Measurements from ENCODE around the gene SUV39H1.
A peak's percentile ranks its signal among the peaks of the same experiment; 100 is the strongest.
"Not testable (repeated sequence)": the region's sequence is repeated elsewhere in the genome, so short reads cannot be mapped to it uniquely, and the experiment has no call there.

The SUV39H1 gene

DNA sequence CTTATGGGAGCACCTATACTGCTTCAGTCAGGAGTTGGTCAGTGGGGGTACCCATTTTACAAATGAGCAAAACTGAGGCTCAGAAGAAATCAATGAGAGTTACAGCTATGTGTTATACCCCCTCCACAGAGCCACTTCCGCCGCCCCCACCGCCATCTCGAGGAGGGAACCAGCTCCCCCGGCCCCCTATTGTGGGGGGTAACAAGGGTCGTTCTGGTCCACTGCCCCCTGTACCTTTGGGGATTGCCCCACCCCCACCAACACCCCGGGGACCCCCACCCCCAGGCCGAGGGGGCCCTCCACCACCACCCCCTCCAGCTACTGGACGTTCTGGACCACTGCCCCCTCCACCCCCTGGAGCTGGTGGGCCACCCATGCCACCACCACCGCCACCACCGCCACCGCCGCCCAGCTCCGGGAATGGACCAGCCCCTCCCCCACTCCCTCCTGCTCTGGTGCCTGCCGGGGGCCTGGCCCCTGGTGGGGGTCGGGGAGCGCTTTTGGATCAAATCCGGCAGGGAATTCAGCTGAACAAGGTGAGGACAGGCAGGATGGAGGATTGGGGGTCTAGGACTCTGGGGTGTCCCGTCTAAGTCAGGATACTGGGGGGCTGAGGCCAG is 7.9 kb upstream of the SUV39H1 start:
- no peak for DNase-seq

DNA sequence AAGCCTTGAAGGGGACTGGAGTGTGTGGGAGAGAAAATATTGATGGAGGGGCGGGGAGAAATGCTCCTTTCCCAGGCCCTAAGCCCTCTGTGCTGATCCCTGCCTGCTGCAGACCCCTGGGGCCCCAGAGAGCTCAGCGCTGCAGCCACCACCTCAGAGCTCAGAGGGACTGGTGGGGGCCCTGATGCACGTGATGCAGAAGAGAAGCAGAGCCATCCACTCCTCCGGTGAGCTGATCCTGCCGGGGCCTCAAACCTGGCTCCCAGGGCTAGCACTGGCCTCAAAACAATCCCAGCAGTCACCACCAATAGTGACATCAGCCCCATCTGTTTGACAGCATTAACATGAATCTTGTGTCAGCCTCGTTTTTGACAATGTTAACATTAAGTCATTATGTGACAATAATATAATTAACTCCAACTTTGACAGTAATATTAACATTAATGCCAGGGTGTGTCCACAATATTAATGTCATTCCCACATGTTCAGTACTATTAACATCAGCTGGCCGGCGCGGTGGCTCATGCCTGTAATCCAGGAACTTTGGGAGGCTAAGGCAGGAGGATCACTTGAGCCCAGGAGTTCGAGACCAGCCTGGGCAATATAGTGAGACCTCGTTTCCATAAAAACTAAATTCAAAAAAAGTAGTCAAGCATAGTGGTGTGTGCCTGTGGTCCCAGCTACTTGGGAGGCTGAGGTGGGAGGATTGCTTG is 7.2 kb upstream of the SUV39H1 start:
- DNase-seq: no peak

GRCh38 chrX:48691746-48692145 is 4.8 kb upstream of the SUV39H1 start:
- not testable (repeated sequence) for DNase-seq

DNA sequence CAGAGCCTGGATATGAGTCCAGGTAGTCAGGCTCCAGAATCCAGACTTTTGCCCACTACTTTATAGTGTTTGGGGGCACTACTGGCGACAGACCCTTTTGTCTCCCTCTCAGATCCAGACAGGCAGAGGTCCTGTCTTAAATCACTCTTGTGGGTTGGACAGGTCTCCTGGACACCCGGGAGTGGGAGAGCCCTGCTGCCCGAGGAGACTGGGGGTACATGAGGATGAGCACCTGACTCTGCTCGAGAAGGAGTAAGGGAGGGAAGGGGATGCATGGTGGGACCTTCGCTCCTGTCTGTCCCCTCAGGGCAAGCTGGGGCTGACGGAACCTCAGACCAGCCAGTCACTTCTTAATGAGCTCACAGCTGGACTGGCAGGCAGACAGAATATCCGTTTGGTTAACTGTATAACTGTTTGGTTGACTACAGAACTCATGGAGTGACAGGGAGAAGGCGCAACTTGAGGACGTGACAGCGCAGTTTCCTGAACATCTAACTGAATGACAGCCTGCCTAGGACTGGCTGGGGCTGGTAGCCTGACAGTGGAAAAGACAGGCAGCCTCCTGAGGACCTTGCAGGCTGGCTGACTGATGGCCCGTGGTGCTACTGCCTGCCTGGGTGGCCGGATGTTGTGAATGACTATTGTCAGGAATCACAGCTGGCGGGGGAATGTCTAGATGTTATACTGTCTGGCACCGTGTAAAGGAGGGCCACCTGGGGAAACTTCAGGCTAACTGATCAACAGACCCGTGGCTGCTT is 1.6 kb upstream of the SUV39H1 start:
- DNase-seq: no peak

DNA sequence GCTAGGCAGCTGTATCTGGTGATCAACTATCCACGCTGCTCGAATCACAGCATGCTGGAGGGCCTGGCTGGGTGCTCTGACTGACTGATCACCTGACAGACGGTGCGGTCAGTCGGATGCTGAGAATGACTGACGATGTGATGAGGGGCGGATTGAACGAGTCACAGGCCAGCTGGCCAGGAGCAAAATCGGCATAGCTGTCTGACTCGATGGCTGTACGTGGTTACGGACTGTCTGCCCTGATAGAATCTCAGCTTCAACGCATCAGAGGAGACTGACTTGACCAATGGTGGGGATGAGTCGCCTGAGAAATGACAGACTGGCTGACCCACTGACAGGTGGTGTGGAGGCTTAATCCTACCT is 1.0 kb upstream of the SUV39H1 start:
- no peak for DNase-seq

DNA sequence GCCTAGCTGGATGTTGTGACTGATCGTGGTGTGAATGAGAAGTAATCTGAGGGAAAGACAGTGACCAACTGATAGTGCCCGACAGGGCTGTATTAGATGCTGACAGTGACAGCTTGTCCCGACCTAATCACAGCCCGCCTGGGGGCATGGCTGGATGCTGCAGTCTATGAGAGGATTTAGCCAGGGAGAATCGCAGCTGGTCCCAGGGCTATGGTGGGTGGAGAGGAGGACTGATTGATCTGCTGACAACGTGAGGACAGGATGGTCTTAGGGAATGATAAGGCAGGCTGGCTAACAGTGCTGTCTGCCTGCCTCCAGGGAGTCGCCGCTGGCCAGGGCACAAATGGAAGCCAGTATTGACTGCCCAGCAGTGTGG is 621 bp upstream of the SUV39H1 start:
- DNase-seq: no peak

- peak; percentile 51 for DNase-seq
Observed at GRCh38 chrX:48696909-48697727, 584 bp downstream of the SUV39H1 start.

DNA sequence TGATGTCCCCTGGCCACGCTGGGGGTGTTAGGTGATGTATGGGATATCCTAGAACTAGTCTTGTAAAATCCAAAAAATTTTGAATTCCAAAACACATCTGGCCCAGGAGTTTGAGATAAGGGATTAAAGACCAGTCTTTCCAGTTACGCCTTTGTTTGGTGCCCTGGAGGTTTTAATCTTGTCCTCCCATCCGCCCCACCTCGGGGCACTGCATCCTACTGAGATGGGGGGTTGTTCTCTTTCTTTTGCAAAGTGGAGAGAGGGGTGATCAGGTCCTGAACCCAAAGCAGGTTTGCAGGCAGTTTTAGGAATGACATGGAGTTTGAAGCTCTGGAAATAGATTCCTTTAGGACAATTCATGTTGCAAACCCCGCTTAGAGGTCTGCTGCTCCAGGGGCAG is 1.8 kb downstream of the SUV39H1 start:
- no peak for DNase-seq

DNA sequence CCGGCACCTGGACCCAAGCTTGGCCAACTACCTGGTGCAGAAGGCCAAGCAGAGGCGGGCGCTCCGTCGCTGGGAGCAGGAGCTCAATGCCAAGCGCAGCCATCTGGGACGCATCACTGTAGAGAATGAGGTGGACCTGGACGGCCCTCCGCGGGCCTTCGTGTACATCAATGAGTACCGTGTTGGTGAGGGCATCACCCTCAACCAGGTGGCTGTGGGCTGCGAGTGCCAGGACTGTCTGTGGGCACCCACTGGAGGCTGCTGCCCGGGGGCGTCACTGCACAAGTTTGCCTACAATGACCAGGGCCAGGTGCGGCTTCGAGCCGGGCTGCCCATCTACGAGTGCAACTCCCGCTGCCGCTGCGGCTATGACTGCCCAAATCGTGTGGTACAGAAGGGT is 3.7 kb downstream of the SUV39H1 start:
- DNase-seq: no peak

GRCh38 chrX:48700951-48701653 is 4.6 kb downstream of the SUV39H1 start:
- no peak for DNase-seq

- DNase-seq: no peak
Observed at GRCh38 chrX:48702032-48702431, 5.5 kb downstream of the SUV39H1 start.

DNA sequence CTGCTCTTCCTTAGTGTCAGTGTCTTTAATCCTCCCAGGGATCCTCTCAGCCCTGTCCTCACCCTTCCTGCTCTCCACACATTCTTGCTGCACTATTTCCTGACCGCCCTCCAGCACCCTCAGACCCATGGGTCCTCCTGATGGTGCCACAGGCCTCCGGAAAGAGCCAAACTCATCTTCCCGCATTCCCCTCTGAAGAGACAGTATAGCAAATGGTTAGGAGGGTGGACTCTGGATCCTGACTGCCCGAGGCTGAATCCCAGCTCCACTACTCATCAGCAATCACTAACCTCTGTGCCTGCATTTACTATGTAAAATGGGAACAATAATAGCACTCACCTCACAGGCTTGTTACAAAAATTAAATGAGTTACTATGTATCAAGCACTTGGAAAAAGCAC is 6.2 kb downstream of the SUV39H1 start:
- DNase-seq: no peak

DNA sequence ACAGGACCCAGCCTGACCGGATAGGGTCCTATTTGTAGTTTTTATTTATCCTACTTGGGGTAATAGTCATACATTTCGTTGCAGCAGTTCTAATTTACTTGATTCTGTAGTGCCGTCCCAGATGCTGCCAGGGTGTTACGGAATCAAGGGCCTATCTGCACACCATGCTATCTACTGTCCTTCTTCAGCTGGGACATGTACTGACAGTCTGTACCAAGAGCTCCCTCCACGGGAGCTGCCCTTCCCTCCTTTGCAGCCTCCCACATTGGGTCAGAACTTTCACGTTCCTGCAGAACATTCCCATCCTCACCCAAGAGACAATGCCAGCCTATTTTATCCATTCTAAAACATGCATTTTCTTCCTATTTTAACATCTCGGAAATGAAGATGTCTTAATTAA is 6.7 kb downstream of the SUV39H1 start:
- DNase-seq: no peak

DNA sequence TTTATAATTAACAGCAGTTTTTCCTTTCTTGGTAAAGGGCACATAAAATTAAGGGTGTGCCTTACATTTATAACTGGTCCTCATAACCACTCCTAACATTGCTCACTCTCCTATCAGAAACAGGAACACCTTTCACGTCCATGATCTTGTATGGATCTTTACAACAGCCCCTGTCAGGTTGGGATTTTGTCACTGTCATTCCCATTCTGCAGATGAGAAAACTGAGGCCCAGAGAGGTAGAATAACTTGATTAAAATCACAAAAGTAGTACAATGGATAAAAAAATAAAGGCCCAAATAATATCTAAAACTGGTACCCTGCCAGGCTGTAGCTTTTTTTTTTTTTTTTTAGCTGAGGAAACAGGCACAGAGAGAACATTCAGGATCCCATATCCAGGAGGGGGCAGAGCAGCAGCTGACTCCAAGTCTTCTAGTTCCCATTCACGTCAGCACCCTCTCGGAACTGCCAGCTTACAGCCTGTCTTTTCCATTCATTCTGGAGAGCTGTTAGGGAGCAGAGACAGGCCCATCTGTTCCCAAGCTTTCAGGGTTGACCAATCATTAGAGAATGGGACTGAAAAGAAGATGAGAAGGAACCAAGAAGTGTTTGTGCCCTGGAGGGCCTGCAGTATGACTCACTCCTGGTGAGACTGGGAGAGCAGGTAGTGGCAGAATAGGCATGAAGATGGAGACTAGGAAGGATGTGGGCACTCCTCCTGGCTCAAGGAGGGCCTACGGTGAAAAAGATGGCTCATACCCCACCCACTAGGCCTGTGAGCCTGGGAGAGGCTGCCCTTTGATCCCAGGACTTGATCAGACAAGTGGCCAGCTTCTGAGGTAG is 7.3 kb downstream of the SUV39H1 start:
- no peak for DNase-seq

GRCh38 chrX:48705871-48706270 is 9.3 kb downstream of the SUV39H1 start:
- DNase-seq: no peak

- DNase-seq: no peak
Observed at GRCh38 chrX:48709522-48710112, 13.1 kb downstream of the SUV39H1 start.

DNA sequence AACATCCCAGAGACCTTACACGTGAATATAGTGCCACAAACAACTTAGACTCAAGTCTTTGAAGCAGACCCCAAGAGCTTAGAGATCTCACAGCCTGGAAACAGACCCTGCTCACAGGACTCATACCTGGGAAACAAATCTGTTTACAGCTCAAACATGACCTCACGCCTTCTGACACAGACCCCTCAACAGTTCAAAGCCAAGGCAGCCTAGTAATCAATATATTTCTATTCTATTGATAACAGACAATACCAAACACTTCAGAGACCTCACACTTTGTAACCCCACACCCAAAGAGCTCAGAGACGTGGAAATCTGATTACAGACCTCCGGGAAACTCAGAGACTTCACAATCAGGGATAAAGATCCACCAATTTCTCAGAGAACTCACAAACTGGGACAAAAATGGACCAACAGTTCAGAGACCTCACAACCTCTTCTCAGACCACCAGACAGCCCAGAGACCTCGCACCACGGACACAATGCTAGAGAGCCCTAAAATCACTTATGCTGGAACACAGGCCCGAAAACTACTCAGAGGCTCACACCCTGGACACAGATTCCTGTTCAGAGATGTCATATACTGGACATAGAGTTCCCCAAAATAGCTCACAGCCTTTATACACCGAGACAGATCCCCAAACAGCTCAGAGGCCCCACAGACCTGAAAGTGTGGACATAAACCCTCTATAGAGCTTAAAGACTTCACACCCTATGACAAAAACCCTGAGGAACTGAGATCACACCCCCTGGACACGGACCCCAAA is 14.8 kb downstream of the SUV39H1 start:
- DNase-seq: no peak

GRCh38 chrX:48711929-48712505 is 15.5 kb downstream of the SUV39H1 start:
- no peak for DNase-seq

GRCh38 chrX:48713847-48714246 is 17.3 kb downstream of the SUV39H1 start:
- no peak for DNase-seq

- DNase-seq: no peak
Observed at GRCh38 chrX:48714573-48714972, 18.0 kb downstream of the SUV39H1 start.

All from fibroblast of skin of scalp (primary cell).